LNCaP clone FGC (cell line): ENCODE data around the gene PRKAR1B.

Source experiments
- DNase-seq: peaks from one replicate; pipeline ENCODE4 v3.0.0-alpha.2; 2011; ENCODE audit warnings: low read depth
- H3K4me3 ChIP-seq: 2 replicates; pipeline ENCODE4 v1.5.1; 2011; ENCODE audit warnings: mild to moderate bottlenecking, low read depth, low read length, control low read depth
- CTCF ChIP-seq: IDR thresholded peaks from 2 replicates; pipeline ENCODE4 v1.5.1; 2012; ENCODE audit warnings: mild to moderate bottlenecking; ENCODE audit not compliant: control insufficient read depth, insufficient read depth; ENCODE audit errors: extremely low read depth

Gene PRKAR1B

GRCh38 chr7:741191-741671 is 14.2 kb upstream of the PRKAR1B start:
- no peak for TF ChIP-seq CTCF
- H3K4me3 ChIP-seq = no peak overlapping the region
- DNase-seq = no peak

- no peak overlapping the region for H3K4me3 ChIP-seq
- no peak for DNase-seq
- no peak for TF ChIP-seq CTCF
These were observed 13.2 kb upstream of the PRKAR1B start for GRCh38 chr7:739983-740942.

GRCh38 chr7:739455-739982 is 12.4 kb upstream of the PRKAR1B start:
- no peak for TF ChIP-seq CTCF
- no peak overlapping the region for H3K4me3 ChIP-seq
- DNase-seq = no peak

GRCh38 chr7:738723-739454 is 11.8 kb upstream of the PRKAR1B start:
- no peak; the same call in 1 of the 2 replicates for TF ChIP-seq CTCF
- no peak for DNase-seq
- H3K4me3 ChIP-seq = no peak overlapping the region

- no peak for TF ChIP-seq CTCF
- no peak for DNase-seq
- H3K4me3 ChIP-seq = no peak overlapping the region
These were observed 11.2 kb upstream of the PRKAR1B start for GRCh38 chr7:738241-738640.

- no peak overlapping the region for H3K4me3 ChIP-seq
- no peak for DNase-seq
- TF ChIP-seq CTCF = no peak
These were observed 7.7 kb upstream of the PRKAR1B start for GRCh38 chr7:734808-735207.
